Measurements from ENCODE around the gene TMEM181.

GRCh38 chr6:158514176-158514575, 45.7 kb upstream of the TMEM181 start:
- no peak for TF ChIP-seq CTCF (IDR thresholded peaks at IDR 0.05)
- TF ChIP-seq POLR2AphosphoS5 (IDR thresholded peaks at IDR 0.05; ENCODE audit: low read depth, low read length): no peak

Measured in Panc1 (cell line).